H9 (cell line): ENCODE data around the gene WDR59. TPM values are rescaled to one million over a fixed set of nuclear protein-coding genes. Genes with fewer than 3 reads are reported as not detected.

Experiments
- DNase-seq: peaks from one replicate; pipeline ENCODE4 v3.0.0-alpha.2; 2017
- H2AFZ ChIP-seq: one replicate; pipeline ENCODE4 v1.6.1; 2013; ENCODE audit warnings: mild to moderate bottlenecking, low read length, control low read depth, moderate library complexity
- H2AK5ac ChIP-seq: 2 replicates; pipeline ENCODE4 v1.6.1; 2013; ENCODE audit warnings: low read length, control low read depth, mixed read lengths; ENCODE audit not compliant: insufficient read length
- H2BK120ac ChIP-seq: one replicate; pipeline ENCODE4 v1.6.1; 2013; ENCODE audit warnings: low read depth, mild to moderate bottlenecking, low read length, control low read depth, inconsistent platforms; ENCODE audit not compliant: poor library complexity, severe bottlenecking
- H2BK12ac ChIP-seq: 2 replicates; pipeline ENCODE4 v1.6.1; 2013; ENCODE audit warnings: low read length, control low read depth, mixed read lengths, low read depth; ENCODE audit not compliant: insufficient read length
- H2BK15ac ChIP-seq: 2 replicates; pipeline ENCODE4 v1.6.1; 2013; ENCODE audit warnings: low read depth, low read length, control low read depth
- H2BK20ac ChIP-seq: one replicate; pipeline ENCODE4 v1.6.1; 2013; ENCODE audit warnings: low read depth, mild to moderate bottlenecking, low read length, control low read depth, inconsistent platforms; ENCODE audit not compliant: poor library complexity, severe bottlenecking
- H2BK5ac ChIP-seq: 2 replicates; pipeline ENCODE4 v1.6.1; 2013; ENCODE audit warnings: low read length, control low read depth, mixed read lengths; ENCODE audit not compliant: insufficient read length
- H3K14ac ChIP-seq: 2 replicates; pipeline ENCODE4 v1.6.1; 2013; ENCODE audit warnings: low read length, control low read depth; ENCODE audit not compliant: insufficient read depth
- H3K18ac ChIP-seq: 2 replicates; pipeline ENCODE4 v1.6.1; 2013; ENCODE audit warnings: low read depth, mild to moderate bottlenecking, mixed read lengths, low read length, control low read depth; ENCODE audit not compliant: insufficient read length
- H3K23ac ChIP-seq: 2 replicates; pipeline ENCODE4 v1.6.1; 2013; ENCODE audit warnings: low read length, control low read depth, mixed read lengths, low read depth; ENCODE audit not compliant: insufficient read length
- H3K23me2 ChIP-seq: 2 replicates; pipeline ENCODE4 v1.6.1; 2013; ENCODE audit warnings: low read depth, mild to moderate bottlenecking, mixed read lengths, low read length, control low read depth; ENCODE audit not compliant: insufficient read length, poor library complexity, severe bottlenecking
- H3K27ac ChIP-seq: 2 replicates; pipeline ENCODE4 v1.5.1; 2013; ENCODE audit warnings: low read length, control low read depth, mixed read lengths, low read depth; ENCODE audit not compliant: insufficient read length
- H3K27me3 ChIP-seq: 2 replicates; pipeline ENCODE4 v1.6.1; 2013; ENCODE audit warnings: low read length, control low read depth, inconsistent platforms; ENCODE audit not compliant: insufficient read depth
- H3K4ac ChIP-seq: 2 replicates; pipeline ENCODE4 v1.6.1; 2013; ENCODE audit warnings: low read depth, mild to moderate bottlenecking, control low read depth, inconsistent platforms, low read length, moderate library complexity
- H3K4me1 ChIP-seq: 2 replicates; pipeline ENCODE4 v1.6.1; 2013; ENCODE audit warnings: low read length, control low read depth, inconsistent platforms; ENCODE audit not compliant: insufficient read depth
- H3K4me2 ChIP-seq: 2 replicates; pipeline ENCODE4 v1.6.1; 2013; ENCODE audit warnings: low read length, control low read depth, mixed read lengths; ENCODE audit not compliant: insufficient read length, insufficient read depth
- H3K56ac ChIP-seq: 2 replicates; pipeline ENCODE4 v1.6.1; 2013; ENCODE audit warnings: low read depth, mild to moderate bottlenecking, mixed read lengths, low read length, control low read depth; ENCODE audit not compliant: insufficient read length
- H3K79me1 ChIP-seq: 2 replicates; pipeline ENCODE4 v1.6.1; 2013; ENCODE audit warnings: low read depth, mild to moderate bottlenecking, moderate library complexity, low read length, control low read depth, inconsistent platforms; ENCODE audit not compliant: insufficient read depth, poor library complexity, severe bottlenecking
- H3K79me2 ChIP-seq: 2 replicates; pipeline ENCODE4 v1.6.1; 2013; ENCODE audit warnings: low read length, control low read depth, inconsistent platforms; ENCODE audit not compliant: insufficient read depth
- H3K9ac ChIP-seq: 2 replicates; pipeline ENCODE4 v1.6.1; 2013; ENCODE audit warnings: low read length, control low read depth, mixed read lengths; ENCODE audit not compliant: insufficient read length; ENCODE audit errors: extremely low read depth
- H3K9me3 ChIP-seq: one replicate; pipeline ENCODE4 v1.6.1; 2013; ENCODE audit warnings: low read depth, low read length, inconsistent platforms; ENCODE audit not compliant: control insufficient read depth
- H3T11ph ChIP-seq: one replicate; pipeline ENCODE4 v1.6.1; 2013; ENCODE audit warnings: mild to moderate bottlenecking, low read length, control low read depth, inconsistent platforms
- H4K20me1 ChIP-seq: one replicate; pipeline ENCODE4 v1.6.1; 2013; ENCODE audit not compliant: control insufficient read depth, insufficient read length, insufficient read depth
- H4K5ac ChIP-seq: 2 replicates; pipeline ENCODE4 v1.6.1; 2013; ENCODE audit warnings: low read depth, mild to moderate bottlenecking, mixed read lengths, low read length, control low read depth; ENCODE audit not compliant: insufficient read length
- H4K8ac ChIP-seq: replicated peaks from 2 replicates; pipeline ENCODE4 v1.6.1; 2013; ENCODE audit warnings: low read length, control low read depth, mixed read lengths, low read depth; ENCODE audit not compliant: insufficient read length
- H4K91ac ChIP-seq: 2 replicates; pipeline ENCODE4 v1.6.1; 2013; ENCODE audit warnings: low read depth, mild to moderate bottlenecking, moderate library complexity, mixed read lengths, low read length, control low read depth; ENCODE audit not compliant: insufficient read length
- H3K27ac Mint-ChIP-seq, 3 experiments: 2 replicates in 2 of 3; 3 replicates in 1 of 3; pipeline ENCODE4 v1.8.0; 2020 to 2021; ENCODE audit warnings: mixed read lengths in 3 of 3, mild to moderate bottlenecking in 1 of 3, moderate library complexity in 1 of 3
- H3K27me3 Mint-ChIP-seq: 2 replicates; pipeline ENCODE4 v1.8.0; 2021; ENCODE audit warnings: low read depth, mild to moderate bottlenecking, moderate library complexity, mixed read lengths
- H3K36me3 Mint-ChIP-seq, 3 experiments: 2 replicates in 2 of 3; 3 replicates in 1 of 3; pipeline ENCODE4 v1.8.0; 2020 to 2021; ENCODE audit warnings: low read depth in 3 of 3, mixed read lengths in 3 of 3; ENCODE audit not compliant: insufficient read depth in 1 of 3
- H3K4me1 Mint-ChIP-seq, 2 experiments: 2 replicates each; pipeline ENCODE4 v1.8.0; 2020; ENCODE audit warnings: mixed read lengths in 2 of 2
- H3K4me3 Mint-ChIP-seq, 2 experiments: 2 replicates in 1 of 2; 3 replicates in 1 of 2; pipeline ENCODE4 v1.8.0; 2020 to 2021; ENCODE audit warnings: mild to moderate bottlenecking in 2 of 2, mixed read lengths in 2 of 2, moderate library complexity in 1 of 2
- H3K9me3 Mint-ChIP-seq, 2 experiments: 2 replicates in 1 of 2; 3 replicates in 1 of 2; pipeline ENCODE4 v1.8.0; 2020; ENCODE audit warnings: mild to moderate bottlenecking in 2 of 2, mixed read lengths in 2 of 2, moderate library complexity in 1 of 2
- CTCF ChIP-seq: fragments of 200-600 bp; sonication (generic); conservative IDR thresholded peaks from 3 replicates; pipeline ENCODE4 v1.8.0; 2021; ENCODE audit warnings: antibody characterized with exemption, mild to moderate bottlenecking
- WGBS: extraction: QIAGEN DNeasy Blood & Tissue Kit; methylation state at CpG from one replicate; pipeline ENCODE4 v1.1.7; 2013; ENCODE audit warnings: missing lambda C conversion rate, low lambda C conversion rate, mixed read lengths; ENCODE audit not compliant: insufficient read length; ENCODE audit errors: extremely low coverage; 5-methylcytosine and 5-hydroxymethylcytosine counted together
- total RNA-seq: library from RNA; stranded (reverse); gene quantifications from 2 replicates; pipeline ENCODE4 v1.2.1, GENCODE V29; 2021

WDR59 gene
- total RNA-seq, 1 experiment from 2014 or later = 97.5 TPM

- H3K4ac ChIP-seq = no peak overlapping the region
- no CpG with 5 or more reads among the region's 6 CpGs for WGBS
- H3K27me3 ChIP-seq = no peaks in the 10 kb centered on the region
- H3K79me2 ChIP-seq = no peaks in the 10 kb centered on the region
- H2AK5ac ChIP-seq = no peak overlapping the region
- H2BK5ac ChIP-seq = no peak overlapping the region
- no peak for TF ChIP-seq CTCF
- no peak overlapping the region for H3K27ac ChIP-seq
- no peaks in the 10 kb centered on the region for H3K79me1 ChIP-seq
- peak overlapping the region in 1 of 2 experiments; percentile 69; a peak in 3 of 5 replicates for H3K4me3 Mint-ChIP-seq
- H2BK120ac ChIP-seq = no peak overlapping the region
- no peak overlapping the region for H4K8ac ChIP-seq
- H4K91ac ChIP-seq = no peak overlapping the region
- H3K9me3 ChIP-seq = no peaks in the 10 kb centered on the region
- DNase-seq = no peak
- H3K18ac ChIP-seq = peak overlapping the region; percentile 25
- H3K56ac ChIP-seq = no peak overlapping the region
- H3K14ac ChIP-seq = no peak overlapping the region
- H3K27me3 Mint-ChIP-seq = no peaks in the 10 kb centered on the region
- no peak overlapping the region for H3K4me2 ChIP-seq
- no peak overlapping the region for H2BK12ac ChIP-seq
- peaks cover 4 to 11% (median 5%) of the 10 kb centered on the region in 3 experiments; a peak in 5 of 7 replicates for H3K36me3 Mint-ChIP-seq
- no peak overlapping the region for H3K23ac ChIP-seq
- no peak overlapping the region for H2AFZ ChIP-seq
- no peaks in the 10 kb centered on the region for H3K23me2 ChIP-seq
- H4K5ac ChIP-seq = no peak overlapping the region
- no peak overlapping the region for H2BK15ac ChIP-seq
- no peak overlapping the region for H3K9ac ChIP-seq
- no peak overlapping the region for H3T11ph ChIP-seq
- peaks cover 5% of the 10 kb centered on the region; the same call in 1 of the 2 replicates for H3K4me1 ChIP-seq
- no peak overlapping the region for H2BK20ac ChIP-seq
- peaks cover 66 to 71% of the 10 kb centered on the region in 2 experiments for H3K4me1 Mint-ChIP-seq
- no peaks in the 10 kb centered on the region for H3K9me3 Mint-ChIP-seq
- no peaks in the 10 kb centered on the region for H4K20me1 ChIP-seq
- H3K27ac Mint-ChIP-seq = peak overlapping the region; percentile 3 to 90 (median 76); a peak in 6 of 7 replicates
These were observed 116.4 kb downstream of the WDR59 start for GRCh38 chr16:74868501-74868900.
